Measurements from ENCODE around the gene STAT5B. TPM values are rescaled to one million over a fixed set of nuclear protein-coding genes. Genes with fewer than 3 reads are reported as not detected.

The STAT5B gene
- total and polyA plus RNA-seq, 2 of the 13 experiments (the other 11 are each of a cell fraction or from before 2014, with no cell fraction given), result 21.0 to 42.8 TPM

GRCh38 chr17:42188749-42189650 lies 87.2 kb downstream of the STAT5B start:
- H3K27ac ChIP-seq (ENCODE audit: extremely low read length, insufficient read depth, low read length), result no peak overlapping the region
- H3K4me3 ChIP-seq (replicated peaks in 1 of 3; ENCODE audit: insufficient read depth in 1 of 3, low read depth in 2 of 3, low read length in 3 of 3), result no peak overlapping the region
- FAIRE-seq, result no peak
- H3K79me2 ChIP-seq (ENCODE audit: insufficient read depth, low read length), result no peaks in the 10 kb centered on the region
- 71% methylated on average over 13 of the region's 19 CpGs for WGBS (ENCODE audit: low lambda C conversion rate)
- no peaks in the 10 kb centered on the region for H3K36me3 ChIP-seq (replicated peaks in 1 of 2; ENCODE audit: control insufficient read depth in 1 of 2, insufficient read depth in 2 of 2, low read length in 2 of 2)
- intact Hi-C loops (cut with micrococcal nuclease; ENCODE audit: unreplicated experiment) (loop anchor here (10.0 kb wide), 1 partner anchor 56 kb away; no protein-coding TSS in a partner anchor), in situ Hi-C loops (cut with HindIII; ENCODE audit: extremely low pct_ligation_motif_present, low pct_unique_long_range_greater_than_20kb) (no loop called here)
- ATAC-seq, result no peak
- peaks cover 28% of the 10 kb centered on the region for H3K4me1 ChIP-seq (ENCODE audit: insufficient read depth, low read length)
- no peak for DNase-seq (ENCODE audit: low spot score)
- POLR2A ChIA-PET, result interaction anchor here (1.5 kb wide), 1 partner anchor 9 kb away, joined by 4 read pairs; no protein-coding TSS in a partner anchor
- H4K20me1 ChIP-seq (ENCODE audit: insufficient read depth, low read length), result no peaks in the 10 kb centered on the region
- no TSS peak for BruUV-seq (replicated peaks)
- H3K4me2 ChIP-seq (ENCODE audit: low read depth, low read length), result no peak overlapping the region
- peaks cover 0 to 14% of the 10 kb centered on the region in 2 experiments; a peak in 4 of 5 replicates for H3K27me3 ChIP-seq (ENCODE audit: control insufficient read depth in 1 of 2, insufficient read depth in 2 of 2, low read length in 2 of 2)
- CTCF ChIA-PET (ENCODE audit: low intra/inter-chr PET ratio, low total read pairs), result no interaction called here
- H3K9me3 ChIP-seq (ENCODE audit: low read length), result no peaks in the 10 kb centered on the region
- H3K9ac ChIP-seq (ENCODE audit: insufficient read depth, low read depth, low read length), result no peak overlapping the region
- no peak overlapping the region for H2AFZ ChIP-seq (ENCODE audit: low read length)
- TF ChIP-seq KIAA2018 (CRISPR knock-in tag; IDR thresholded peaks at IDR 0.05; ENCODE audit: borderline replicate concordance) (no peak), ATF1 (CRISPR knock-in tag; IDR thresholded peaks at IDR 0.05) (no peak), EZH2 (conservative IDR thresholded peaks at IDR 0.05; ENCODE audit: low read depth, low read length) (no peak), MEIS2 (CRISPR knock-in tag; IDR thresholded peaks at IDR 0.05) (no peak), ZBED4 (CRISPR knock-in tag; IDR thresholded peaks at IDR 0.05; ENCODE audit: borderline replicate concordance) (no peak), XBP1 (CRISPR knock-in tag; IDR thresholded peaks at IDR 0.05) (no peak), HES4 (CRISPR knock-in tag; IDR thresholded peaks at IDR 0.05; ENCODE audit: borderline replicate concordance) (no peak), ZNF678 (CRISPR knock-in tag; IDR thresholded peaks at IDR 0.05) (no peak), TEF (CRISPR knock-in tag; IDR thresholded peaks at IDR 0.05) (no peak), ZNF234 (CRISPR knock-in tag; conservative IDR thresholded peaks at IDR 0.05) (no peak)
